MCF 10A (cell line): ENCODE measurements around the gene AKR1C1. TPM values are rescaled to one million over a fixed set of nuclear protein-coding genes. Genes with fewer than 3 reads are reported as not detected.
"Not testable (repeated sequence)": the region's sequence is repeated elsewhere in the genome, so short reads cannot be mapped to it uniquely, and the experiment has no call there.

Experiments used
- BruUV-seq: library from RNA; stranded (reverse); fragments of 400-500 nt; replicated peaks from 2 replicates; lab custom pipeline; 2021; lab: Mats Ljungman, UMichigan
- CTCF ChIA-PET: fragments of 300-600 bp; sonication (Branson Sonifier 250); formaldehyde crosslinking; extraction: SDS; loops from one replicate; lab custom pipeline; 2021; ENCODE audit warnings: antibody characterized with exemption, inconsistent platforms; lab: Yijun Ruan, JAX
- POLR2A ChIA-PET: fragments of 300-600, 350-650 bp; sonication (Branson Sonifier 250); formaldehyde crosslinking; extraction: SDS; loops from one replicate; lab custom pipeline; 2020; ENCODE audit warnings: antibody characterized with exemption, inconsistent platforms; lab: Yijun Ruan, JAX
- DNase-seq: peaks from one replicate; pipeline ENCODE4 v3.0.0-alpha.2; 2018; ENCODE audit not compliant: unreplicated experiment
- H3K27ac Mint-ChIP-seq: one replicate; pipeline ENCODE4 v1.8.0; 2022; ENCODE audit warnings: mild to moderate bottlenecking, low read depth, mixed read lengths; ENCODE audit not compliant: unreplicated experiment
- H3K27me3 Mint-ChIP-seq: one replicate; pipeline ENCODE4 v1.8.0; 2022; ENCODE audit warnings: mixed read lengths; ENCODE audit not compliant: insufficient read depth, unreplicated experiment
- H3K36me3 Mint-ChIP-seq: one replicate; pipeline ENCODE4 v1.8.0; 2022; ENCODE audit warnings: mild to moderate bottlenecking, moderate library complexity, mixed read lengths; ENCODE audit not compliant: insufficient read depth, unreplicated experiment
- H3K4me1 Mint-ChIP-seq: one replicate; pipeline ENCODE4 v1.8.0; 2022; ENCODE audit warnings: mixed read lengths; ENCODE audit not compliant: insufficient read depth, unreplicated experiment
- H3K4me3 Mint-ChIP-seq: one replicate; pipeline ENCODE4 v1.8.0; 2022; ENCODE audit warnings: mild to moderate bottlenecking, moderate library complexity, mixed read lengths; ENCODE audit not compliant: unreplicated experiment
- H3K9me3 Mint-ChIP-seq: one replicate; pipeline ENCODE4 v1.8.0; 2022; ENCODE audit warnings: mixed read lengths; ENCODE audit not compliant: unreplicated experiment
- intact Hi-C: fragments of 100-400 bp; cut with micrococcal nuclease; formaldehyde crosslinking; loops from 2 replicates; pipeline ENCODE4 v1.14.1; 2022
- total RNA-seq: library from RNA; stranded (reverse); gene quantifications from 2 replicates; pipeline ENCODE4 v1.2.3, GENCODE V29; 2022
- TF ChIP-seq, protein P1 (sequence below): fragments of 200-600 bp; IDR thresholded peaks from one replicate; pipeline ENCODE4 v1.8.0; 2022; ENCODE audit warnings: antibody characterized with exemption, mild to moderate bottlenecking; ENCODE audit not compliant: unreplicated experiment

The AKR1C1 gene
- total RNA-seq, 1 experiment from 2014 or later: 4.3 TPM

GRCh38 chr10:4984223-4984622, 21.0 kb downstream of the AKR1C1 start:
- TF ChIP-seq, protein P1, sequence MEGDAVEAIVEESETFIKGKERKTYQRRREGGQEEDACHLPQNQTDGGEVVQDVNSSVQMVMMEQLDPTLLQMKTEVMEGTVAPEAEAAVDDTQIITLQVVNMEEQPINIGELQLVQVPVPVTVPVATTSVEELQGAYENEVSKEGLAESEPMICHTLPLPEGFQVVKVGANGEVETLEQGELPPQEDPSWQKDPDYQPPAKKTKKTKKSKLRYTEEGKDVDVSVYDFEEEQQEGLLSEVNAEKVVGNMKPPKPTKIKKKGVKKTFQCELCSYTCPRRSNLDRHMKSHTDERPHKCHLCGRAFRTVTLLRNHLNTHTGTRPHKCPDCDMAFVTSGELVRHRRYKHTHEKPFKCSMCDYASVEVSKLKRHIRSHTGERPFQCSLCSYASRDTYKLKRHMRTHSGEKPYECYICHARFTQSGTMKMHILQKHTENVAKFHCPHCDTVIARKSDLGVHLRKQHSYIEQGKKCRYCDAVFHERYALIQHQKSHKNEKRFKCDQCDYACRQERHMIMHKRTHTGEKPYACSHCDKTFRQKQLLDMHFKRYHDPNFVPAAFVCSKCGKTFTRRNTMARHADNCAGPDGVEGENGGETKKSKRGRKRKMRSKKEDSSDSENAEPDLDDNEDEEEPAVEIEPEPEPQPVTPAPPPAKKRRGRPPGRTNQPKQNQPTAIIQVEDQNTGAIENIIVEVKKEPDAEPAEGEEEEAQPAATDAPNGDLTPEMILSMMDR: no peak
- ChIA-PET CTCF (interaction anchor here (0.5 to 5.3 kb wide), 4 partner anchors 43 to 162 kb away, joined by 3 to 80 read pairs (median 4); no protein-coding TSS in a partner anchor), POLR2A (interaction anchor here (4.0 kb wide), 1 partner anchor 135 kb away, joined by 16 read pairs; no protein-coding TSS in a partner anchor)
- BruUV-seq: no TSS peak
- Mint-ChIP-seq H3K27ac (no peak overlapping the region), H3K36me3 (peaks cover 5% of the 10 kb centered on the region), H3K9me3 (no peaks in the 10 kb centered on the region), H3K4me3 (no peak overlapping the region), H3K27me3 (no peaks in the 10 kb centered on the region), H3K4me1 (peaks cover 7% of the 10 kb centered on the region)
- no peak for DNase-seq
- intact Hi-C loops: no loop called here

DNA sequence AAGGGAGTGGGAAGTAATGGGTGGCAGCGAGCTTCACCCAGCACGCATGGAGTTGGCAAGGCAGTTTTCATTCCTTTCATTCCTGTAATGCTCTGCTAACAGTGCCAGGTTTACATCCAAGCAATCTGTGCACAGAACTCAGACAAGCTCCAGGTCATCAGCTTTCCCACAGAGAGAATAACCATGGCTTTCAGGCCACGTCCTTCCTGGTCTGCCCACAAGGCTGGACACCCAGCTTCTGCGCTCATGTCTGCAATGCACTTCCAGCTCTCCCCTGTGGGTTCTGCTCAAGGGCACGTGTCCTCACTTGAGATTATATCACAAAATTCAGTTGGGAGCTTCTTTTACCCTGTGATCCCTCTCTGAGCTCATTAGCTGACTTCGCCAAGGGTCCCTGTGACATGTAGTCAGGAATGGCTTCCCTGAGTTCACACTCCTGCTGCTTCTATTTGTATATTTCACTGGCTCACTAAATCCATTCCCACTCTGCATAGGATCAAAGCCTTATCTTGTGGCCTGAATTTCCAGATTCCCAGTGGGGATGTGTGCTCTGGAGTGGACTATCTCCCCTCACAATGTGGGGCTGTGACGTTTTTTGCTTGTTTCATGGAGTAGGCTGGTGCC, 21.9 kb downstream of the AKR1C1 start:
- no TSS peak for BruUV-seq
- ChIA-PET POLR2A (interaction anchor here (4.0 kb wide), 1 partner anchor 136 kb away, joined by 16 read pairs; no protein-coding TSS in a partner anchor), CTCF (interaction anchor here (0.5 to 5.3 kb wide), 4 partner anchors 135 to 448 kb away, joined by 3 to 80 read pairs (median 3); no protein-coding TSS in a partner anchor)
- TF ChIP-seq, protein P1: no peak
- intact Hi-C loops: no loop called here
- H3K4me1 Mint-ChIP-seq: peaks cover 7% of the 10 kb centered on the region
- peaks cover 5% of the 10 kb centered on the region for H3K36me3 Mint-ChIP-seq
- no peaks in the 10 kb centered on the region for H3K27me3 Mint-ChIP-seq
- H3K4me3 Mint-ChIP-seq: no peak overlapping the region
- no peak overlapping the region for H3K27ac Mint-ChIP-seq
- no peak for DNase-seq
- no peaks in the 10 kb centered on the region for H3K9me3 Mint-ChIP-seq

GRCh38 chr10:4988000-4988641, 24.9 kb downstream of the AKR1C1 start:
- intact Hi-C loops, H3K27me3 Mint-ChIP-seq, H3K9me3 Mint-ChIP-seq, H3K4me3 Mint-ChIP-seq, CTCF ChIA-PET, H3K27ac Mint-ChIP-seq, H3K4me1 Mint-ChIP-seq, POLR2A ChIA-PET, DNase-seq, BruUV-seq: not testable (repeated sequence)
- H3K36me3 Mint-ChIP-seq: peaks cover 17% of the 10 kb centered on the region

GRCh38 chr10:4990217-4990616, 27.0 kb downstream of the AKR1C1 start:
- ChIA-PET CTCF (interaction anchor here (0.7 kb wide), 1 partner anchor 8 kb away, joined by 3 read pairs; no protein-coding TSS in a partner anchor), POLR2A (no interaction called here)
- H3K9me3 Mint-ChIP-seq: no peaks in the 10 kb centered on the region
- H3K27ac Mint-ChIP-seq: no peak overlapping the region
- DNase-seq: no peak
- H3K27me3 Mint-ChIP-seq: no peaks in the 10 kb centered on the region
- TF ChIP-seq, protein P1: no peak
- H3K4me3 Mint-ChIP-seq: no peak overlapping the region
- no peaks in the 10 kb centered on the region for H3K4me1 Mint-ChIP-seq
- no TSS peak for BruUV-seq
- intact Hi-C loops: no loop called here
- peaks cover 17% of the 10 kb centered on the region for H3K36me3 Mint-ChIP-seq

DNA sequence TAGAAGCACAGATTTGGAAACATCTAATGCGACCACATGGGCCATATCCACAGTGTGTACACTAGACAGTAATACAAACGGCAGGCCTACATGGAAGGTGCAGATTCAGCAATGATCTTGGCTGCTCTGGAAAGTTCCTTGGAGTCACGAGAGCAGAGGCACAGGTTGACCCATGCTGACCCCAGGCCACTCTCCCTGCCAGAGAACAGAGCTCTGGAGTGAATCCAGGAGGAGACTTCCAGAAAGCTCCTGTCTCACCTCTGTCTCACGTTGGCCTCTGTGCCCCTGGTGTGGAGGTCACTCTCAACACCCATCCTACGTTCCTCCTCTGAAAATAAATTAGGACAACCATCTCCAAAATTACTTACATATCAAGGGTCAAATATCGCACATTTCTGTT, 28.2 kb downstream of the AKR1C1 start:
- H3K9me3 Mint-ChIP-seq, DNase-seq, H3K4me1 Mint-ChIP-seq, BruUV-seq, CTCF ChIA-PET, H3K27ac Mint-ChIP-seq, H3K4me3 Mint-ChIP-seq, intact Hi-C loops, POLR2A ChIA-PET, H3K27me3 Mint-ChIP-seq: not testable (repeated sequence)
- peaks cover 16% of the 10 kb centered on the region for H3K36me3 Mint-ChIP-seq

- H3K27ac Mint-ChIP-seq, BruUV-seq, H3K4me1 Mint-ChIP-seq, H3K27me3 Mint-ChIP-seq, POLR2A ChIA-PET, H3K4me3 Mint-ChIP-seq, intact Hi-C loops, DNase-seq, H3K9me3 Mint-ChIP-seq: not testable (repeated sequence)
- H3K36me3 Mint-ChIP-seq: peaks cover 11% of the 10 kb centered on the region
- CTCF ChIA-PET: interaction anchor here (0.6 kb wide), 1 partner anchor 77 kb away, joined by 3 read pairs; no protein-coding TSS in a partner anchor
These were observed 29.3 kb downstream of the AKR1C1 start for GRCh38 chr10:4992564-4992963.

DNA sequence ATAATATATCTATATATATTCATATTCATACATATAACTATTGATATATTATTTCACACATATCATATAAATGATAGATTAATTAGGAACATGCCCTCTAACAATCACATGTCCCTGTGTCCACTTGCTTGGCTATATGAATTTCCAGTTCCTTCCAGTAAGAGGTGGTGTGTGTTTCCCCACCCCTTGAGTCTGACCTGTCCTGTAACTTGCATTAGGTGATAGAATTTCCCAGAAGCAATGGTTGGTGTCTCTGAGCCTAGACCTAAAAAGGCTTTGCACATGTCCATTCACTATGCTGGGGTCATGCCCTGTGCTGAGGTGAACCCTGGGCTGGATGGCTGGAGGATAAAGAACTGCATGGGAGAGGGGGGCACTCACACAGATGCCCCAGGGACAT, 31.0 kb downstream of the AKR1C1 start:
- DNase-seq, H3K4me3 Mint-ChIP-seq, H3K4me1 Mint-ChIP-seq, H3K27ac Mint-ChIP-seq, H3K27me3 Mint-ChIP-seq, intact Hi-C loops, CTCF ChIA-PET, H3K9me3 Mint-ChIP-seq, POLR2A ChIA-PET, BruUV-seq: not testable (repeated sequence)
- H3K36me3 Mint-ChIP-seq: peaks cover 25% of the 10 kb centered on the region
